ENCODE results near the gene OR2H1. TPM values are rescaled to one million over a fixed set of nuclear protein-coding genes. Genes with fewer than 3 reads are reported as not detected.
A peak's percentile ranks its signal among the peaks of the same experiment; 100 is the strongest.

OR2H1 gene
- total and polyA plus RNA-seq, 9 of the 15 experiments (the other 6 are each of a cell fraction or from before 2014, with no cell fraction given): not detected

DNA sequence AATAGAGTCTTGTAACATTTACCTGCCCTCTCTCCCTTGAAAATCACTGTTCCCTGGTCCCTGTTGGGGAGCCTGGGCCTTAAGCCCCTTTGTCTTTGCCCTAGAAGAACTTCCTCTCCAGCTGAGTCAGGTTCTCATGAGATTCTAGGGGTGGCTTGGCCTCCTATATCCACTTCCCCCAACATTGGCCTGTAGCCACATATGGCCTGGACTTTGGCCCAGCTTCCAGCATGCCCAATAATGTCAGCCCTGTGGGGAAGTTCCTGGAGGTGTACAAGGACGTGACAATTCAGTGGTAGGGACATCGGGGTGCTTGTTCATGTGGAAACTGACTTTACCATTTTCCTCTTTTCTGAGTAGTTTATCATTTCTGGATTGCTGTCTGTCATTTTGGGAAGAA lies 48.0 kb downstream of the OR2H1 start:
- H3K9me3 ChIP-seq (replicated peaks; ENCODE audit: control insufficient read depth, insufficient read depth, low read depth, low read length): no peaks in the 10 kb centered on the region
- H3K4me3 ChIP-seq: no peak overlapping the region
- ChIA-PET CTCF (ENCODE audit: low intra/inter-chr PET ratio) (no interaction called here), POLR2A (no interaction called here)
- no TSS peak for BruUV-seq (replicated peaks)
- intact Hi-C loops (cut with micrococcal nuclease) (no loop called here), in situ Hi-C loops (cut with MboI) (no loop called here)
- no peaks in the 10 kb centered on the region for H3K4me1 ChIP-seq (replicated peaks in 1 of 2; ENCODE audit: control insufficient read depth in 2 of 2, insufficient read depth in 2 of 2, low read length in 2 of 2)
- H3K36me3 ChIP-seq (ENCODE audit: control insufficient read depth, insufficient read depth, low read length): no peaks in the 10 kb centered on the region
- H3K9me1 ChIP-seq (ENCODE audit: control insufficient read depth, insufficient read depth, low read length): no peaks in the 10 kb centered on the region
- H3K27ac ChIP-seq (ENCODE audit: extremely low read depth, low read depth, low read length): no peak overlapping the region
- ATAC-seq (no peak), FAIRE-seq (peak; percentile 42), DNase-seq (ENCODE audit: extremely low read depth in 1 of 4, low spot score in 3 of 4) (no peak)
- no peak overlapping the region for H3K9ac ChIP-seq (ENCODE audit: insufficient read depth in 1 of 2, low read depth in 2 of 2, low read length in 2 of 2)
- H3K79me2 ChIP-seq (ENCODE audit: control insufficient read depth, insufficient read depth, low read length): no peaks in the 10 kb centered on the region
- TF ChIP-seq IRF9 (tag; IDR thresholded peaks at IDR 0.05) (no peak), MTA3 (IDR thresholded peaks at IDR 0.05; ENCODE audit: borderline replicate concordance) (no peak), ZNF639 (CRISPR knock-in tag; conservative IDR thresholded peaks at IDR 0.05 in 1 of 2, IDR thresholded peaks at IDR 0.05 in 1 of 2) (no peak), U2AF1 (optimal IDR thresholded peaks at IDR 0.05; ENCODE audit: low read depth, low read length) (no peak), ZFP30 (CRISPR knock-in tag; IDR thresholded peaks at IDR 0.05; ENCODE audit: borderline replicate concordance) (no peak), PCBP1 (IDR thresholded peaks at IDR 0.05; ENCODE audit: low read depth, low read length, poor library complexity, severe bottlenecking) (no peak), PHB2 (IDR thresholded peaks at IDR 0.05; ENCODE audit: low read depth) (no peak), NFE2 (IDR thresholded peaks at IDR 0.05; ENCODE audit: low read depth) (no peak)
- TF ChIP-seq, protein P1, sequence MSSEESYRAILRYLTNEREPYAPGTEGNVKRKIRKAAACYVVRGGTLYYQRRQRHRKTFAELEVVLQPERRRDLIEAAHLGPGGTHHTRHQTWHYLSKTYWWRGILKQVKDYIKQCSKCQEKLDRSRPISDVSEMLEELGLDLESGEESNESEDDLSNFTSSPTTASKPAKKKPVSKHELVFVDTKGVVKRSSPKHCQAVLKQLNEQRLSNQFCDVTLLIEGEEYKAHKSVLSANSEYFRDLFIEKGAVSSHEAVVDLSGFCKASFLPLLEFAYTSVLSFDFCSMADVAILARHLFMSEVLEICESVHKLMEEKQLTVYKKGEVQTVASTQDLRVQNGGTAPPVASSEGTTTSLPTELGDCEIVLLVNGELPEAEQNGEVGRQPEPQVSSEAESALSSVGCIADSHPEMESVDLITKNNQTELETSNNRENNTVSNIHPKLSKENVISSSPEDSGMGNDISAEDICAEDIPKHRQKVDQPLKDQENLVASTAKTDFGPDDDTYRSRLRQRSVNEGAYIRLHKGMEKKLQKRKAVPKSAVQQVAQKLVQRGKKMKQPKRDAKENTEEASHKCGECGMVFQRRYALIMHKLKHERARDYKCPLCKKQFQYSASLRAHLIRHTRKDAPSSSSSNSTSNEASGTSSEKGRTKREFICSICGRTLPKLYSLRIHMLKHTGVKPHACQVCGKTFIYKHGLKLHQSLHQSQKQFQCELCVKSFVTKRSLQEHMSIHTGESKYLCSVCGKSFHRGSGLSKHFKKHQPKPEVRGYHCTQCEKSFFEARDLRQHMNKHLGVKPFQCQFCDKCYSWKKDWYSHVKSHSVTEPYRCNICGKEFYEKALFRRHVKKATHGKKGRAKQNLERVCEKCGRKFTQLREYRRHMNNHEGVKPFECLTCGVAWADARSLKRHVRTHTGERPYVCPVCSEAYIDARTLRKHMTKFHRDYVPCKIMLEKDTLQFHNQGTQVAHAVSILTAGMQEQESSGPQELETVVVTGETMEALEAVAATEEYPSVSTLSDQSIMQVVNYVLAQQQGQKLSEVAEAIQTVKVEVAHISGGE (CRISPR knock-in tag; IDR thresholded peaks at IDR 0.05): no peak
- no peak overlapping the region for H3K4me2 ChIP-seq (ENCODE audit: insufficient read depth, low read length)
- H4K20me1 ChIP-seq (replicated peaks; ENCODE audit: control insufficient read depth, insufficient read depth, low read length): 0 out of 2 replicates have a peak, but pooled peaks cover 2% of the 10 kb centered on the region
- 3% methylated on average over 2 of the region's 2 CpGs for WGBS (ENCODE audit: insufficient coverage, low coverage, missing lambda C conversion rate)
- peaks cover 14 to 70% of the 10 kb centered on the region in 2 experiments; a peak in 4 of 5 replicates for H3K27me3 ChIP-seq (ENCODE audit: control insufficient read depth in 2 of 2, insufficient read depth in 2 of 2, low read length in 2 of 2)
- H2AFZ ChIP-seq (ENCODE audit: low read depth, low read length): no peak overlapping the region
